GM12878 (cell line): ENCODE measurements around the gene GGACT.
A peak's percentile ranks its signal among the peaks of the same experiment; 100 is the strongest.

Source experiments
- BHLHE40 ChIP-seq, 2 experiments: fragments of 450-650 bp in 1 of 2; IDR thresholded peaks; 2 replicates each; pipeline ENCODE4 v1.6.1; 2011 to 2017; ENCODE audit warnings: low read depth in 2 of 2, borderline replicate concordance in 1 of 2, improper control_type of control experiment in 1 of 2, low read length in 1 of 2, mild to moderate bottlenecking in 1 of 2
- CHD4 ChIP-seq: fragments of 200-600 bp; sonication (generic); IDR thresholded peaks from 2 replicates; pipeline ENCODE4 v1.6.1; 2016; ENCODE audit warnings: mild to moderate bottlenecking
- CTCF ChIP-seq, 3 experiments: IDR thresholded peaks in 2 of 3; conservative IDR thresholded peaks in 1 of 3; 2 replicates each; pipeline ENCODE4 v1.5.1; 2011; ENCODE audit warnings: low read depth in 3 of 3, low read length in 3 of 3, mild to moderate bottlenecking in 3 of 3, control low read depth in 2 of 3, moderate library complexity in 2 of 3, inconsistent platforms in 1 of 3, mixed read lengths in 1 of 3; ENCODE audit not compliant: control insufficient read depth in 2 of 3, insufficient read depth in 1 of 3; ENCODE audit errors: extremely low read depth in 1 of 3
- FOXM1 ChIP-seq: IDR thresholded peaks from 2 replicates; pipeline ENCODE4 v1.6.1; 2012; ENCODE audit warnings: low read depth, mild to moderate bottlenecking, inconsistent platforms, low read length, moderate library complexity
- GATAD2B ChIP-seq: fragments of 450-650 bp; conservative IDR thresholded peaks from 2 replicates; pipeline ENCODE4 v1.6.1; 2017; ENCODE audit warnings: low read depth, mild to moderate bottlenecking, moderate library complexity
- NR2C2 ChIP-seq: IDR thresholded peaks from 2 replicates; pipeline ENCODE4 v1.6.1; 2011; ENCODE audit warnings: borderline replicate concordance, low read depth; ENCODE audit not compliant: control insufficient read depth, insufficient read length
- POLR2A ChIP-seq: IDR thresholded peaks from 2 replicates; pipeline ENCODE4 v1.6.1; 2011; ENCODE audit warnings: low read depth, mild to moderate bottlenecking, low read length
- RAD51 ChIP-seq: fragments of 450-650 bp; IDR thresholded peaks from 2 replicates; pipeline ENCODE4 v1.6.1; 2016; ENCODE audit warnings: moderate library complexity, mild to moderate bottlenecking, inconsistent platforms
- RBBP5 ChIP-seq: fragments of 200-600 bp; sonication (generic); conservative IDR thresholded peaks from 2 replicates; pipeline ENCODE4 v1.6.1; 2016
- SMC3 ChIP-seq: IDR thresholded peaks from 2 replicates; pipeline ENCODE4 v1.6.1; 2011; ENCODE audit warnings: low read length, improper control_type of control experiment, borderline replicate concordance
- SUZ12 ChIP-seq: fragments of 200-600 bp; sonication (generic); IDR thresholded peaks from one replicate; pipeline ENCODE4 v1.6.1; 2018; ENCODE audit warnings: antibody characterized with exemption, mild to moderate bottlenecking; ENCODE audit not compliant: unreplicated experiment
- TAF1 ChIP-seq: IDR thresholded peaks from 2 replicates; pipeline ENCODE4 v1.6.1; 2011; ENCODE audit warnings: mild to moderate bottlenecking, low read depth, low read length, borderline replicate concordance
- ZNF207 ChIP-seq: fragments of 450-650 bp; IDR thresholded peaks from 2 replicates; pipeline ENCODE4 v1.6.1; 2014; ENCODE audit warnings: antibody characterized with exemption, mild to moderate bottlenecking, borderline replicate concordance

DNA sequence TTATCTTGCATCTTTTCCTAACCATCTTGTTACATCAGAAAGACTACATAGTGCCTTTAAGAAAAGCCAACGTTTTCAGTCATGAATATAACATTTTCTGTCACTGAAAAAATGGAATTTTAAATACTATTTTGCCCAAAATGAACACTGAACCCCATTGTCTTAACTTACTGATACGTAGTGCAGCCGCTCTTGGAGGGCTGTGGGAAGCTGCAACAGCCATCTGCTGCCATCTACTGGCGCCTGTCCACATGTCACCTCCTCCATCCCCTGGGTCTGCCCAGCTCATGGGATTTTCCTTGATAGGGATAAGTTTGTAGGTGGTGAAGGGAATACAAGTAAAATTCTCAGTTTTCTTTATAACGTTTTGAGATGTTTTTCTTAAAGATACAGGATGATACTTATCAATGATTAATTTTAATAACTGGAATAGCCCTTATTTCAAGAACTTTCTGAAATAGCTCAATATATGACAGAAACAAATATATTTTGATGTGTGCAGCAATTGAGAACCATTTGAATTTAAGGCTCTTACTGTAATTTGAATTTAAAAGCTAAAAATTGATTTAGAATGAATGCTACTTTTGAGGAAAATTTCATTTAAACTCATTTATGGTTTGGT lies 73.7 kb downstream of the GGACT start:
- TF ChIP-seq CTCF (IDR thresholded peaks at IDR 0.05 in 2 of 3, conservative IDR thresholded peaks at IDR 0.05 in 1 of 3; ENCODE audit: control insufficient read depth in 2 of 3, extremely low read depth in 1 of 3, insufficient read depth in 1 of 3, low read depth in 3 of 3, low read length in 3 of 3) (peak; percentile 90 to 97 (median 95)), POLR2A (no peak), NR2C2 (no peak), TAF1 (no peak), FOXM1 (no peak), GATAD2B (no peak), CHD4 (no peak), SUZ12 (no peak), SMC3 (peak; percentile 86), ZNF207 (no peak), BHLHE40 (IDR thresholded peaks at IDR 0.05; ENCODE audit: borderline replicate concordance in 1 of 2, low read depth in 2 of 2, low read length in 1 of 2) (no peak), RAD51 (no peak), RBBP5 (no peak)
